ENCODE measurements around the gene GMNC.
"Not testable (repeated sequence)": the region's sequence is repeated elsewhere in the genome, so short reads cannot be mapped to it uniquely, and the experiment has no call there.

GMNC gene

DNA sequence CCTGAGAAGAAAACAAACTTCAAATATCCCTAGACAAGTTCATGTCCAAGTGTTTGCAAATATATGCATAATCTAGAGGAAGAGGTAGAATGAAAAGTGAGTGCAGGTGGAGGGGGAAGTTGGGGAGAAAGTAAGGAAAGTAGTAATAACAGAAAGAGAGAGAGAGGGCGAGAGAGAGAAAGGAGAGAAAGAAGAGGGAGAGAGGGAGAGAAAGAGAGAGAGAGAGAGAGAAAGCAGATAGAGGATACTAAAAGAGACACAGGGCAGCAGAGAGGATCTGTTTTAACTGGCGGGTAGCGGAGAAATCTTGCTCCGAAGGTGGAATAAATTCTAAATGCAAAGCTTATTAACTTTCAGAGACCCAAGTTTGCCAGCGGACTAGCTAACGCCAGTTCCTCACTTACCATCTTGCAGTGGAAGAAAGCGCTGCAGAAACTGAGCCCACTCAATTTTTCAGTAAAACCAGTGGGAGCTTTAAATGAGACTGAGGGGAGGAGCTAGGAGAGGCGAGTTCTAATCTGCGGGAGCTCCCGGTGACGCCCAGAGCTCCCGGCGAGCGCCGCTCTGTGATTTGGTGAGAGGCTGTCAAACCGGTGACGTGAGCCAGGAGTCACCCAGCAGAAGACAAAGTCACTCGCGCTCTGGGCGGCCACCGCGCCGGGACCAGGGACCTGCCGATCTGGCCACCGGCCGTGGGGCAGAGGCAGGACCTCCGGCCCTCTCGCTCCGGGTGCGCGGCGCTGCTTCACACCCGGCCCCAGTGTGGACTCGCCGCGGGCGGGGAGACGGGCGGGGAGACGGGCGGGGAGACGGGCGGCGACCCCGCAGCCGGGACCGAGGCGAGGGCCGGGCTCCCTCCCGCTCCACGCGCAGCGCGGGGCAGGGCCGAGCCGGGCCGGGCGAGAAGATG lies at the start of gene GMNC:
Gene GMNC, minus strand, starts transcription at position 486 of the 910 bp plus-strand sequence. Its CDS starts 79 bp downstream, at position 407.
- DNase-seq: peak; percentile 71

DNA sequence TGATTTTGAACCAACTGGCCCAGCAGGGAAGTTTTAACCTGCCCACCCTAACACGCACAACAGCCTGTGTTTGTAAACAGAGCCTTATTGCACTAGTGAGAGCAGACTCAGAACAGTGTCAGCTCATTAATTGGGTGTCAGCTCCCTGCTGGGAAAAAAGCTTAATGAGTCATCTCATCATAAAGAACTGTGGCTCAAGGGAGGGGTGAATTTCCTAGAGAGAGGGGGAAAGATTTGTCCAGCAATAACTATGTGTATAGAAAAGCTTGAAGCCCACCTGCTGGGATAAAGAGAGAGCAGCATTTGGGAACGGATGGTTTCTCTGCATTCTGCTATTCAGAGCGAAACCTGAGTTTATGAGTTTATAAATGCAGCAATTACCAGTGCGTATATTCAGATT lies 48.9 kb upstream of the GMNC start:
- DNase-seq: peak; percentile 92

GRCh38 chr3:190909908-190910307 lies 47.4 kb upstream of the GMNC start:
- no peak for DNase-seq

DNA sequence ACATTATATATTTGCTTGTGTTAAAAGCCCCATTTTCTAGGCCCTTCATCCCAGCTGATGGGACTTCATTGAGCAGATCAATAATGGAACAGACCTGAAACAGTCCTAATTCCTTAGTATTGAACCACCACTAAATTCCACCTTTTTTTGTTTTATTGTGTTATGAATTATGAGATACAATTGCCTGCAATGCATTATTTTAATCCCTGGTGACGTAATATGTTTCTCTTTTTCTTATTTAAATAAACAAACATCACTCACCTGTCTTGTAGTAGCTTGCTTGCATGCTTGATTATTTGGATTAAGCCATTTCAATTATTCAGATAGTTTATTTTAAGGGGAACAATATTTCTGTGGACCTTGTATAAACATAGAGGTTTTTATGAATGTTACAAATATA lies 40.7 kb upstream of the GMNC start:
- no peak for DNase-seq

DNA sequence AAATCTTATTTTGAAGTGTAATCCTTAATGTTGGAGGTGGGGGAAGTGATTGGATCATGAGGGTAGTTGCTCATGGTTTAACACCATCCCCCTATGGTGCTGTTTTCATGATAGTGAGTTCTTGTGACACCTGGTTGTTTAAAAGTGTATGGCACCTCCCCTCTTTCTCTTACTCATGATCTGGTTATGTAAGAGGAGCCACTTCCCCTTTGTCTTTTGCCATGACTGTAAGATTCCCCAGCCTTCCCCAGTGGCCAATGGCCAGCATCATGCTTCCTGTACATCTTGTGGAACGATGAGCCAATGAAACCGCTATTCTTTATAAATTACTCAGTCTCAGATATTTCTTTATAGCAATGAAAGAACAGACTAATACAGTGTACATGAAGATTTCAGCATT lies 39.8 kb upstream of the GMNC start:
- no peak for DNase-seq

GRCh38 chr3:190892395-190892902 lies 30.0 kb upstream of the GMNC start:
- DNase-seq: peak; percentile 75

DNA sequence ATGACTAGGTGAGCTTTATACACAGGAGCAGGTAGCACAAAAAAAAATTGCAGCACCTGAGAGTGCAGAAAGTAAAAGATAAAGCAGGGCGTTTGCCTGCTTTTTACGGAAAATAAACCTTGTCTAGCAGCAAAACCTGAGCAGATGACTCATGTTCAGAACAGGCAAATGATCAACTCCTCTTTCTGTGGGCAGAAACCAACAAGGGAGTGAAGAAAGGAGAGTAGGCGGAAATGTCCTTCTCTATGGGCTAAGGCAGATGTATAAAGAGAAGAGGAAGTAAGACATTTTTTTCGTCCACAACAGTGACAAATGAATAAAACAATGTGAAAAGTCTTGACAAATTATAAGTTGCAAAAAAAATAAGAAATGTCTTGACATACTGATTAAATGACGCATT lies 24.5 kb upstream of the GMNC start:
- no peak for DNase-seq

DNA sequence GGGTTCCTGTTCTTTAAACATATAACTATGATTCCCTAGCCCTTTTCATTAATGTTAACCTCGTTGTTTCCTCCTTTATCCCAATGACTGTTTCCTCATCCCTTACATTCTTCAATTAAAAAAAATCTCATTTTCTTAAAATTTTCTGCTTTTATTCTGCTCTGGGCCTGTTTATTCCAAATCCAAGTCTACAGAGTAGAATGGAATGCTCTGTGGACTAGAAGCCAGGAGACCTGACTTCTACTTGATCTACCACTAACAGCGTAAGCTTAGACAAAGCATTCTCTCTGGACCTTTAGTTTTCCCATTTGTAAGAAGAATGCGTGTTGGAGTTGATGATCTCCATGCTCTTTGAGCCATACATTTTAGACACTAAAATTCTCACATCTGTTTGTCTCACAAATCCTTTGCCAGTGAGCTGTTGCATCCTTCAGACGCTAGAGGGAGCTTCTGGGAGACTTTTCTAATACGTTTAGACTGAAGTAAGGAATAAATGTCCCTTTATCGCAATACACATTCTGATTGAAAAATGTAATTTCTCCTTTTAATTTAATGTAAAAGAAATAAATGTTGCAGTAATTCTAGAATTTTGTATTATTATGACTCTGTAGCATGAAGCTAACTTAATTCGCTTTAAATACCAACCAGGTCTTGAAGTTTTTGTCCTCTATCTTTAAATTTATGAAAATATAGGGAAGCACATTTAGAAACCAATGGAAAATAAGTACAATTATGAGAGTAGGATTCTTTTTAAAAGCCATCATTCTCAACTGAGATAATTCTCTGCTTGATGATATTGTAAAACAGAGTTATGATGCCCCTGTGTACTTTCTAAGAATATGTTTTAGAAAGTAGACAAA lies 21.7 kb upstream of the GMNC start:
- DNase-seq: peak; percentile 72

DNA sequence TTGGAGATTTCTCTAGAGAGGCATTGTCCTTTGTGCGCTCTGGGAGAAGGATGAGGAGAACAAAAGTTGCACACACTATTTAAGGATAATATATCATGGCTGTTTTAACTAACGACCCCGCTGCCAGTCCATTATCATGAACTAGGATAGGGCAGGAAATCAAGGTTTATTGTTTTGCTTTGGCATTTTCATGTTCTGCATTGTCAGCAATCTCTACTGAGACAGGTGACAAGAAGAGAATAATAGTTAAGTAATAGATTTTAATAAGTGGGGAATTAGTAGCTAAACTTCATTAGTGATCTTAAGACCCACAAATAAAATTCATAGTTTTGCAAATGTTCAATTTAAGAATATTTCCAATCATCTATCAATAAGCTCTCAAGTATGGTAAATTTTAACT lies 20.6 kb upstream of the GMNC start:
- no peak for DNase-seq

- DNase-seq: peak; percentile 53
Measured at GRCh38 chr3:190877925-190878324, 15.4 kb upstream of the GMNC start.

DNA sequence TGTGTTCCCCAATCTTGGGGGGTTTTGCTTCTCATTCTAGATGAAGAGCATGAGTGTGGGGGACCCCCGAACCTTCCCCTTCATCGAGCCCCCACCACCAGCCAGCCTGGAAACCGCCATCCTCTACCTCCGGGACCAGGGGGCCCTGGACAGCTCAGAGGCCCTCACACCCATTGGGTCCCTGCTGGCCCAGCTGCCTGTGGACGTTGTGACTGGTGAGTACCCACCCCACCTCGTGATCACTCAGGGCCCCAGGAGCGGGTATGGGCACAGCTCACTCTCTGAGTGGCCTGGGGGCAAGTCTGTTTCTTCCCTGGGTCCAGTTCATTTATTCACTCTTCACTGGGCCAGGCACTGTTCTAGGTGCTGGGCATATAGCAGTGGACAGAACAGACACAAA lies 13.9 kb upstream of the GMNC start:
- not testable (repeated sequence) for DNase-seq

GRCh38 chr3:190875061-190875460 lies 12.6 kb upstream of the GMNC start:
- not testable (repeated sequence) for DNase-seq

DNA sequence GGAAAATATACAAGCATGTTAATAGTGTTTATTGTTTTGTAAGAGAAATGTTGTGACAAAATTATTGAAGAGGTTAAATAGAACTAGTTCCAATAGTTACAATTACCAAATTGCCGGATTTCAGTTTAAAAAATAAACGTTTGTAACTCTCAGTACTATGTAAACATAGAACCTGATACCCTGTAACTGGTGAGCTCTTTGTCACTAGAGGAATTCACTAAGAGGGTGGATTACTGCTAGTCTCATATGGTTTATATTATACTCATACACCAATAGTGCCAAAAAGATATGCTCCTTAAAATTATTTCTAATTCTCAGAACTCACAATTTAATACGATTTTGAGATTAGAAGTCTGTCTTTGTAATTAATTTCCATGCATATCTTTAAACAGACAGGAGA lies 7.6 kb upstream of the GMNC start:
- DNase-seq: no peak

DNA sequence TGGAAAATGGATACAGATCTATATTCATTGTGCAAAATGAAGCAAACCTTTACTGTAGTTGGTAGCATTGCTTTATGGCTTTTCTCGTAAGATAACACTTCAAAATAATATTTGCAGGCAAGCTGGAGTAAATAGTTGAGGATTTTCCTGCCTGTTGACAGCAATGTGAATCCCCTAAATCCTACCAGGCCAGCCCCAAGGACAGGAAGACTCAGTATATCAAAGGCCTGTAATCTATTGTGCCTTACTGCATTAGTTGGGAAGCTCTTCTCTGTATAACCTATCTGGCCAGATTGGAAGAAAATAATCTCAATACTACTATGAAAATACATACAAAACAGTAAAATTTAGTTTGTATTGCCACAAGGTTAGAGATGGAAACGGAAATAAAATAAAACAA lies 4.6 kb upstream of the GMNC start:
- DNase-seq: no peak

DNA sequence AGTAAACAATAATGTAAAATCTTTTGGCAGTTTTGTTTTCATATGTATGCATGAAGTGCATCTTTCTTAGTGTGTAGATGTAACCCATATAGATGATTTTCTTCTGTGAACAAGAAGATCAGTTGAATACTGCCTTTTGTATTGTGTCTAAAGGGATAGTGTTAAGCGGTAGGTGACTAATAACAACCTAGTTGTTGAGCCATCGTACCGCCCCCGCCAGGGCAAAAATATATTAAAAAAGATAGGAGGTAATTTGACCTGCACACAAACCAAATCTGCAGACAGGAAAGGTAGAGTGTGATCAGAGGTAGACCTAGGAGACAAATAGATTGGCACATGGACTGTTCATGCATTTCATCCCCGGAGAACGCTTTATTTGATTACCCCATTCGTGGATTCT lies 3.3 kb upstream of the GMNC start:
- DNase-seq: peak; percentile 14

- DNase-seq: no peak
Measured at GRCh38 chr3:190865419-190865818, 2.9 kb upstream of the GMNC start.

GRCh38 chr3:190864002-190864401 lies 1.5 kb upstream of the GMNC start:
- DNase-seq: no peak

DNA sequence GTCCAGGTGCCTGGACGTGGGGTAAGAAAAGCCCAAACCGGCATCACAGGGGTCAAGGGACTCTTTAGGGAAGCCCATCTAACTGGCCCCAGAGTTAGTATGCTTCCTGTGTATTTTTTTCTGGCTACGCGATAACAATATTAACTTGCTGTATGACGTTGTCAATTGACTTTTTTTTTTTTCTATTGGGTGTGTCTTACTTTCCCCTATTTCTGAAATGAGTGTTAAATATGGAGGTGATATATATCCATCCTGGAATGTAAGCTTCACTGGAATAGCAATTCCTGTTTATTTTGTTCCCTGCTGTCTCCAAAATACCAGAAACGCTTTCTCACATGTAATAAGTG lies 598 bp upstream of the GMNC start:
- DNase-seq: no peak

DNA sequence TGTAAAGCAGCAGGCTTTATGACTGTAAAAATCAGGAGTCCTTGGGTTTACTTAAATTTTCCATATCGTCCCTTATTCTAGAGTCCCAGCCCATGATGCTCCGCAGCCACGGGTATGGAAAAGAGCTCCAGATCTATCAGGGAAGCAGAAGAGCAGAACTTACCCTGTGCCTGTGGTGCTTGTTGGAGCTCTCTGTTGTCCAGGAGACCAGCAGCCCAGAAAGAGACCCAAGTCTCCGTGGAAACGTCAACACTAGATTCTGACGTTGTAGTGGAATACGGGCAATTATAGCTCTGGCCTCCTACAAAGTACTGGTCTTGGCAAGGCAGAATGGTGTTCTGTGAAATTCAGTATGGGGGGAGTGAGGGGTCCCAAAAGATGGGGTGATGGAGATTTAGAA lies 2.0 kb downstream of the GMNC start:
- no peak for DNase-seq

GRCh38 chr3:190855151-190855550 lies 7.3 kb downstream of the GMNC start:
- DNase-seq: no peak

DNA sequence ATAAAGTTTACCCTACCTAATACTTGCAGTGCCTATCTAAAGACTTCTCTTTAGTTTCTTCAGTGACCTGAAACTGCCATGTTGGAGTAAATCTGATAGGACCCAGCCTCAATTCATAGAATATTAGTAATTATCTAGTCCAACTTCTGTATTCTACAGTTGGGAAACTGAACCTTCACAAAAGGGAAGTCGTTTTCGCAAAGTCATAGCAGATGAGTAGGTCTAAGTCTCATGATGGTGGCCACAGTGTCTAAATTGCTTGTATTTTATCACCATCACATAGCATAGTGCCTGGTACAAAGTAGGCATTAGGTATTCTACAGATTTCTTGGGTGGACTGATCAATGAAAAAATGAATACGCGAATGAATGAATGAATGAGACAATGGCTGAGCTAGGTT lies 8.4 kb downstream of the GMNC start:
- DNase-seq: no peak

DNA sequence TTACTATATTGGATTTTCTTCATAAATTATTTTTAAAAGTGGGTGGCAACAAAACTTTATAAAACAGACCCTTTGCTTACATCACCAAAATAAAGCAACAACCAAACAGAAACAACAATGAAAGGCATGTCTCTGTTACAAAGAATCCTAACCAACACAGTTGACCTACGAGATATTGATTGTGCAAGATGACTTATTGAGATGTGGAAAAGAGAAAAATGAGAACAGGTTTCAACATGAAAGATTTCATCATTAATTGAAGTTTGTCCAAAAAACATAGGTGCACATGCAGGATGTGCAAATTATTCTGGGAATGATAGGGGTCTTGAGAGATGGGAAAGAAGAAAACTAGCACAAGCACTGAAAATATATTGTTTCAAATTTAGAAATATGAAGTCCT lies 9.0 kb downstream of the GMNC start:
- no peak for DNase-seq

DNA sequence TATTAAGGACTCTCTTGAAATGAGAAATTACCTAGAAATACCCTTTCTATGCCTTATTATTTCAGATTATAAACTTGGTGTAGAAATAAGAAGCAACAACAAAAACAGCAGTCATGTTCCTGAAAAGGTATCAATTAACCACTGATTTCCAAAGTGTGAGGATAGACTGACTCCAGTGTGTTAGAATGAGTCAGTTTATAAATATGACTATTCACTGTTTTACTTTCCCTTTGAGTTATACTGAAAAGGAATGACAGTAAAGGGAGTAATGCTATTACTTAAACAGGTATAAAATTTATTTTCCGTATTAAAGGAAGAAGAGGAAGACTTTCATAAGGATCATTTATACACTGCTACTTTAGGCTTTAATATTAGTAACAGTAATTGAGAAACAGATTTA lies 12.9 kb downstream of the GMNC start:
- DNase-seq: no peak

- no peak for DNase-seq
Measured at GRCh38 chr3:190848870-190849269, 13.6 kb downstream of the GMNC start.
